GM19099 (cell line): ENCODE results near the gene GNB1L.

Source experiments
- POLR2A ChIP-seq: IDR thresholded peaks from 3 replicates; pipeline ENCODE4 v1.6.1; 2011; ENCODE audit warnings: low read depth; ENCODE audit not compliant: insufficient read length; ENCODE audit errors: extremely low read depth

GNB1L gene

DNA sequence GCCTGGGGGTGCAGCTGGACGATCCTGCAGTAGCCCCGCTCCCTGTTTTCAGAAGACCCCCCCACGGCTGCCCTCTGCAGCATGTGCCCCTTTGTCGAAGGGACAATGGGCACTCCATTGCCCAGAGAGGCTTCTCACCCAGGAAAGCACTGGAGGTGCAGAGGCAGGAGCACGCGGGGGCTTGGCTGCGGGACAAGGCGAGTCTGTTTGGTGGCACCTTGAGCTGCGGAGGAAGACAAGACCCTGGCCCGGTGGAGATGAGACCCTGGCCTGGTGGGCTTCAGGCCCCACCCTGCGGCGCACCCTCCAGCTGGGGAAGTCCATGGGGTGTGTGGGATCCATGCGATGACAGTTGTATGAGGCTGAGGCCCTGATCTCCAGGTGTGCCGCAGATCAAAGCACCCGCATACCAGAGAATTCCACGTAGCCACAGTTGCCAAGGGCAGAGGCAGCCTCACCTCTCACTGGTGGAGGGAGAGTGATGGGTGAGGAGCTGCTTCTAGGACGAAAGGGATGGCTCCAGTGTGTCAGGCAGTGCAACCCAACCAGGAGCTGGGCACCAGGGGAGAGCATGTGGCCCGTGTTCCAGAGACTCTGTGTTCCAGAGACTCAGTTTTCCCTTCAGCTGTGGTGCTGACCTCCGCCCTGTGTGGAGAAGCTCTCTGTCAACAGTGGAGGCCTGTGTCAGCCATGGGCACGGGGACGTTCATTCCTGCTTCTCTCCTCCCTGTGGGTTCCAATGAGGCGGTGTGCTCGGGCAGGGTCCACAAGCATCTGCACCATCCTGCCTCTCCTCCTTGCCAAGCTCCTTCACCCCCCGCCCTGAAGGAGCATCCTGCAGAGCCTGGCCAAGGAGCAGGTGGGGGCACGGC lies 84.1 kb downstream of the GNB1L start:
- TF ChIP-seq POLR2A = no peak

- TF ChIP-seq POLR2A = no peak
Measured at GRCh38 chr22:19769393-19769715, 85.3 kb downstream of the GNB1L start.

- TF ChIP-seq POLR2A = no peak
Measured at GRCh38 chr22:19767427-19768341, 87.0 kb downstream of the GNB1L start.

DNA sequence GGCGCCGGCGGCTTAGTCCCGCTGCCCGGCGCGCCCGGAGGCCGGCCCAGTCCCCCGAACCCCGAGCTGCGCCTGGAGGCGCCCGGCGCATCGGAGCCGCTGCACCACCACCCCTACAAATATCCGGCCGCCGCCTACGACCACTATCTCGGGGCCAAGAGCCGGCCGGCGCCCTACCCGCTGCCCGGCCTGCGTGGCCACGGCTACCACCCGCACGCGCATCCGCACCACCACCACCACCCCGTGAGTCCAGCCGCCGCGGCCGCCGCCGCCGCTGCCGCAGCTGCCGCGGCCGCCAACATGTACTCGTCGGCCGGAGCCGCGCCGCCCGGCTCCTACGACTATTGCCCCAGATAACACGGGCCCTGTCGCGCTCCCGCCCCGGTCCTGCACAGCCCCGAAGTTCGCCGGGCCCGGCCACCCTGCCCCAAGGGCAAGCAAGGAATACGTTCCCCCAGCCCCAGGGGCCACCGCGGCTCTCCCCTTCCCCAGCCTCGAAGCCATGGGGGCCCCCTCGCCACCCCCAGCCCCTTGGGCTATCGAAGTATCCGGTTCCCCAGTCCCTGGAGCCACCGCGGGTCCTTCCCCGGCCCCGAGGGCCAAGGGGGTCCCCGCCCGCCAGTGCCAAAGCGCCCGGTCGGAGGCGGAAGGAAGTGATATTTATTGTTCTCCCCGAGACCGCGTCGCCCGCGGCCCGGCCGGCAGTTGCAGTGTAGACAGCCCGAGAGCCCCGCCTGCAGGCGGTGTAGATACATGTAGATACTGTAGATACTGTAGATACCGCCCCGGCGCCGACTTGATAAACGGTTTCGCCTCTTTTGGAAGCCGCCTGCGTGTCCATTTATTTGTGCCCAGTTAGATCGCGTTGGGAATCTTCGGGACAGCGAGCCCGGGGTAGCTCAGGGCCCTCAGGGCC lies 87.9 kb downstream of the GNB1L start:
- TF ChIP-seq POLR2A = no peak

GRCh38 chr22:19766240-19766510 lies 88.5 kb downstream of the GNB1L start:
- no peak for TF ChIP-seq POLR2A

DNA sequence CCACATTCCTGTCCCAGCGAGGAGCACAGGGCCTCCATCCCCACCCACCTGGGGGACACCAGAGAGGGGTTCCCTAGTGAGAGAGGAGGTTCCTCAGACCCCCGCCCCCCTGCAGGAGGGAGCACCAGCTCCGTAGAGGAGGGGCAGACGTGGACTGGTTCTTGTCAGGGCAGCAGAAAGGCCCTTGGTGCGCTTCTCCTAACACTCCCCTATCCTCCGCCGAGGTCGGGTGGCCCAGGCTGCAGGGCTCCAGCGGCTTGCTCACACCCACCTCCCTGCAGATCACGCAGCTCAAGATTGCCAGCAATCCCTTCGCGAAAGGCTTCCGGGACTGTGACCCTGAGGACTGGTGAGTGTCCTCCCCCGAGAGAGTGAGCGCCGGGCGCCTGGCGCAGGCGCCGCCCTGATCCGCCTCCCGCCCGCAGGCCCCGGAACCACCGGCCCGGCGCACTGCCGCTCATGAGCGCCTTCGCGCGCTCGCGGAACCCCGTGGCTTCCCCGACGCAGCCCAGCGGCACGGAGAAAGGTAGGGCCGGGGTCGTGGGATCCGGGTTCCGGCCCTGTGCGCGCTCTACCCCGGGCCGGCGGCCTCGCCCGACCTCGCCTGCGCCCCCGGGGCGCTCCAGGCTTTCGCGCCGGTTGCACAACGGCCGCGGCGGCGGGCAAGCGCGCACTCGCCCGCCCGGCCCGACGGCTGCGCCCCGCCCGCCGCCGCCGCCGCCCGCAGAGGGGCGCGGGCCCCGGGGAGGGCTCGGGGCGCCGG lies 89.0 kb downstream of the GNB1L start:
- TF ChIP-seq POLR2A = no peak

DNA sequence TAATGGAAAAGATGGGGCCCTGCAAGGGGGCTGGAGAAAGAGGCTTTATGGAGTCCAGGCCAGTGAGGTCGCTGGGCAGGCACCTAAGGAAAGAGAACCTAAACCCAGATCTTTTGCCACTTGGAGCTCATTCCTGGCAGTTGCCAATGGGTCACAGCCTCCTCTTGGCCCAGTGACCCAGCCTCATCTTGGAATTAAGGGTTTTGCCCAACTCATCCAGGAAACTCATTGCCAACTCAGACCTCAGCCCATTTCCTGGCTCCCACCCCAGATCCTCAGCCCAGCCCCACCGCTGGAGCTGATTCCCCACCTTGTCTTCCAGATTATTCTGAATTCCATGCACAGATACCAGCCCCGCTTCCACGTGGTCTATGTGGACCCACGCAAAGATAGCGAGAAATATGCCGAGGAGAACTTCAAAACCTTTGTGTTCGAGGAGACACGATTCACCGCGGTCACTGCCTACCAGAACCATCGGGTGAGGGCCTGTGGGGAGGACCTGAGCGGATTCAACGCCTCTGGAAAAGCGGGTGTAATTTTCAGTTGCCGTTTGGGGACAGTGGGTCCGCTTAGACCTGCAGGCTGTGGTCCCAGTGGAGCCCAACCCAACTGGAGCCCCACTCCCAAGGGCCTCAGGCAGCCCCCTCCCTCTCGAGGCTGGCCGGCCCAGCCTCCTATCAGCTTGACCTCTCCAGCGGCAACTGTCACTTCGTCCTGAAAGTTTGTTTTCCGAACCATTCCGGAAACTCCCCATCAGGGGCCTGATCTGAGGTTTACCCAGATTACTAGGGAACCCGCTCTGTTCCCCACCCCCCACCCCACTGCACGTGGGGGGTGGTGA lies 89.8 kb downstream of the GNB1L start:
- TF ChIP-seq POLR2A = no peak

DNA sequence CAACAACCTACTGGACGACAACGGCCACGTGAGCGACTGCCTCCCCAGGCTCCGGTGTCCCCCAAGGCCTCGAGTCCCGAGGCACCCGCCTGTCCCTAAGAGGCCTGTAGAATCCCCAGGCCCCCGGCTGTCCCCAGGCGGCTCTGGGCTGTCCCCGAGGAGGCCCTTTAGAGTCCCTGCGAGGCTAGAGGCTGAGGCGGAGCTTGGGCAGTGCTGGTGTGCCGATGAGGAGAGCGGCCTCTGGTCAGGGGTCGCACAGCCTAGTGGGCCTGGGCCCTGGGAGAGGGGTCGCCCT lies 90.4 kb downstream of the GNB1L start:
- no peak for TF ChIP-seq POLR2A

GRCh38 chr22:19763458-19764298 lies 91.0 kb downstream of the GNB1L start:
- no peak for TF ChIP-seq POLR2A

GRCh38 chr22:19762568-19763457 lies 91.9 kb downstream of the GNB1L start:
- no peak for TF ChIP-seq POLR2A

- TF ChIP-seq POLR2A = no peak
Measured at GRCh38 chr22:19761725-19762567, 92.7 kb downstream of the GNB1L start.

DNA sequence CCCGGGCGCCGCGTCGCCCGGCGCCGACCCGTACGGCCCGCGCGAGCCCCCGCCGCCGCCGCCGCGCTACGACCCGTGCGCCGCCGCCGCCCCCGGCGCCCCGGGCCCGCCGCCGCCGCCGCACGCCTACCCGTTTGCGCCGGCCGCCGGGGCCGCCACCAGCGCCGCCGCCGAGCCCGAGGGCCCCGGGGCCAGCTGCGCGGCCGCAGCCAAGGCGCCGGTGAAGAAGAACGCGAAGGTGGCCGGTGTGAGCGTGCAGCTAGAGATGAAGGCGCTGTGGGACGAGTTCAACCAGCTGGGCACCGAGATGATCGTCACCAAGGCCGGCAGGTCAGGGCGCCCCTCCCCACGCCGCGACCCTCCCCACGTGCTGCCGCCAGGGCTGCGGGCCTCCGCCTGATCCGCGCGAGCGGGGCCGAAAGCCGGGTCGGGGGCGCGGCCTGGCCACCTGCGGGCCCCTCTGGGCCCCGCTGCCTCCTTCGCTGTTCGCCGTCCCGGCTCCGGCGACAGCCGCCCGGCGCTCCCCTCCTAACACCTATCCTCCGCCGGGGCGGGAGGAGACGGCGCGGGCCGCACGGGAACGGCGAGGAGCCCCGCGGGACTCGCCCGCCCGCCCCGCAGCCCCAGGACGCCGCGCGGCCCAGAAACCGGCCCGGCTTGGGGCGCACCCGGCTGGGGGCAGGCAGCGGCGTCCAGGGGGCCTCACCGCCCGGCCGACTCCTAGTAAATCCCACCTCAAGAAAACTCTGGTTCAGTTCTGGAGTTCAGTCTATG lies 93.5 kb downstream of the GNB1L start:
- no peak for TF ChIP-seq POLR2A
